OCI-LY7 (cell line): Measurements from ENCODE around the gene GPR25. TPM values are rescaled to one million over a fixed set of nuclear protein-coding genes. Genes with fewer than 3 reads are reported as not detected.

Source experiments
- BruUV-seq: library from RNA; stranded (reverse); fragments of 400-500 nt; replicated peaks from 2 replicates; lab custom pipeline; 2021; lab: Mats Ljungman, UMichigan
- CTCF ChIA-PET: fragments of 300-600 bp; sonication (Branson Sonifier 250); formaldehyde crosslinking; loops from one replicate; lab custom pipeline; 2022; ENCODE audit warnings: antibody characterized with exemption; ENCODE audit not compliant: unreplicated experiment; lab: Charles Lee
- POLR2A ChIA-PET: fragments of 300-600 bp; sonication (Branson Sonifier 250); formaldehyde crosslinking; loops from one replicate; lab custom pipeline; 2022; ENCODE audit warnings: antibody characterized with exemption; lab: Charles Lee
- DNase-seq: peaks from one replicate; pipeline ENCODE4 v3.0.0-alpha.2; 2015; ENCODE audit warnings: low spot score
- H2AFZ ChIP-seq: fragments of 200-600 bp; sonication (generic), shearing (Covaris generic); 2 replicates; pipeline ENCODE4 v1.6.1; 2014; ENCODE audit warnings: mild to moderate bottlenecking, antibody characterized with exemption, low read length, moderate library complexity
- H3K27ac ChIP-seq: fragments of 200-600 bp; sonication (generic); 2 replicates; pipeline ENCODE4 v1.5.1; 2014; ENCODE audit warnings: mixed run types, low read depth, mild to moderate bottlenecking, moderate library complexity, low read length, inconsistent platforms; ENCODE audit not compliant: poor library complexity, severe bottlenecking
- H3K36me3 ChIP-seq: fragments of 200-600 bp; sonication (generic); 2 replicates; pipeline ENCODE4 v1.6.1; 2014; ENCODE audit warnings: mild to moderate bottlenecking, antibody characterized with exemption, low read length, moderate library complexity, mixed read lengths; ENCODE audit not compliant: insufficient read depth
- H3K4me1 ChIP-seq: fragments of 200-600 bp; sonication (generic); 2 replicates; pipeline ENCODE4 v1.5.1; 2014; ENCODE audit warnings: mild to moderate bottlenecking, low read length; ENCODE audit not compliant: insufficient read depth, poor library complexity, severe bottlenecking
- H3K4me2 ChIP-seq: fragments of 200-600 bp; sonication (generic); 2 replicates; pipeline ENCODE4 v1.6.1; 2014; ENCODE audit warnings: mild to moderate bottlenecking, low read length
- H3K4me3 ChIP-seq: fragments of 200-600 bp; sonication (generic); 2 replicates; pipeline ENCODE4 v1.5.1; 2014; ENCODE audit warnings: mild to moderate bottlenecking, low read depth, low read length; ENCODE audit not compliant: poor library complexity, severe bottlenecking
- H3K79me2 ChIP-seq: fragments of 200-600 bp; sonication (generic); 2 replicates; pipeline ENCODE4 v1.6.1; 2016; ENCODE audit warnings: low read depth, mild to moderate bottlenecking, low read length, moderate library complexity, mixed read lengths; ENCODE audit not compliant: insufficient read depth
- H3K9me2 ChIP-seq: fragments of 200-600 bp; sonication (generic); 2 replicates; pipeline ENCODE4 v1.6.1; 2016; ENCODE audit warnings: mild to moderate bottlenecking, low read length, mixed read lengths; ENCODE audit not compliant: insufficient read depth
- H3K9me3 ChIP-seq: fragments of 200-600 bp; sonication (generic); 2 replicates; pipeline ENCODE4 v1.6.1; 2014; ENCODE audit warnings: mild to moderate bottlenecking, mixed run types, low read length, mixed read lengths
- H4K20me1 ChIP-seq: fragments of 200-600 bp; sonication (generic); 2 replicates; pipeline ENCODE4 v1.6.1; 2014; ENCODE audit warnings: mild to moderate bottlenecking, antibody characterized with exemption, low read length, moderate library complexity, mixed read lengths; ENCODE audit not compliant: insufficient read depth
- EZH2phosphoT487 ChIP-seq: fragments of 200-600 bp; sonication (generic); IDR thresholded peaks from 2 replicates; pipeline ENCODE4 v1.6.1; 2018; ENCODE audit warnings: low read depth, borderline replicate concordance, mild to moderate bottlenecking, mixed run types, antibody characterized with exemption, low read length, moderate library complexity, mixed read lengths
- intact Hi-C: fragments of 100-400 bp; cut with micrococcal nuclease; formaldehyde crosslinking; loops from one replicate; pipeline ENCODE4 v1.10.0; 2022; ENCODE audit not compliant: unreplicated experiment
- total RNA-seq, 2 experiments: library from RNA; depleted of rRNA in 1 of 2; stranded (reverse); fragments of >200 nt in 1 of 2; shearing (Covaris generic) in 1 of 2; gene quantifications; 2 replicates each; pipeline ENCODE4 v1.2.3, GENCODE V29; 2014 to 2022
- TF ChIP-seq, protein P1 (sequence below): fragments of 200-600 bp; sonication (generic); conservative IDR thresholded peaks from 2 replicates; pipeline ENCODE4 v1.5.1; 2014; ENCODE audit warnings: mild to moderate bottlenecking, antibody characterized with exemption, low read length, moderate library complexity, mixed read lengths

The GPR25 gene
- total RNA-seq, 2 experiments from 2014 or later, result not detected

DNA sequence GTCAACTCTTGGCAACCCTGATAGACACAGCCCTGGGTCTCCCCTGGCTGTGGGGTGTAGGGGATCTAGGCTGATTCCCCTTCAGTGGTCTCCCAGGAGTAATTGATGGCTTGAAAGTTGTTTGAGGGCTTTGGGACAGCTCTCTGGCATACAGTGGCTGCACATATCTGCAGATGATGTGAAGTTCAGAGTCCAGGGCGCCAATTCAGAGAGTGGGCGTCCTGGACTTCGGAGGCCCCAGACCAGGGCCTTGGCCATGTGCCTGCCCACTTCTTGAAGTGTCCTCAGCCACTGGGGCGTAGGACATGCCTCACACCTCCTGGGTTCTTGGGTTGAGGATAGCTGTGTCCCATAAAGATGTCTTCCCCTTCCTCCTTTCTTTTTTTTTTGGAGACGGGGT is 24.5 kb downstream of the GPR25 start:
- intact Hi-C loops, result no loop called here
- H3K4me1 ChIP-seq, result no peaks in the 10 kb centered on the region
- POLR2A ChIA-PET, result interaction anchor here (0.7 to 1.3 kb wide), 2 partner anchors 10 to 11 kb away, joined by 3 to 4 read pairs; no protein-coding TSS in a partner anchor
- H3K79me2 ChIP-seq, result no peaks in the 10 kb centered on the region
- no peaks in the 10 kb centered on the region for H3K36me3 ChIP-seq
- BruUV-seq, result no TSS peak
- DNase-seq, result no peak
- H4K20me1 ChIP-seq, result no peaks in the 10 kb centered on the region
- no peaks in the 10 kb centered on the region for H3K9me2 ChIP-seq
- H3K27ac ChIP-seq, result no peak overlapping the region
- TF ChIP-seq, protein P1, sequence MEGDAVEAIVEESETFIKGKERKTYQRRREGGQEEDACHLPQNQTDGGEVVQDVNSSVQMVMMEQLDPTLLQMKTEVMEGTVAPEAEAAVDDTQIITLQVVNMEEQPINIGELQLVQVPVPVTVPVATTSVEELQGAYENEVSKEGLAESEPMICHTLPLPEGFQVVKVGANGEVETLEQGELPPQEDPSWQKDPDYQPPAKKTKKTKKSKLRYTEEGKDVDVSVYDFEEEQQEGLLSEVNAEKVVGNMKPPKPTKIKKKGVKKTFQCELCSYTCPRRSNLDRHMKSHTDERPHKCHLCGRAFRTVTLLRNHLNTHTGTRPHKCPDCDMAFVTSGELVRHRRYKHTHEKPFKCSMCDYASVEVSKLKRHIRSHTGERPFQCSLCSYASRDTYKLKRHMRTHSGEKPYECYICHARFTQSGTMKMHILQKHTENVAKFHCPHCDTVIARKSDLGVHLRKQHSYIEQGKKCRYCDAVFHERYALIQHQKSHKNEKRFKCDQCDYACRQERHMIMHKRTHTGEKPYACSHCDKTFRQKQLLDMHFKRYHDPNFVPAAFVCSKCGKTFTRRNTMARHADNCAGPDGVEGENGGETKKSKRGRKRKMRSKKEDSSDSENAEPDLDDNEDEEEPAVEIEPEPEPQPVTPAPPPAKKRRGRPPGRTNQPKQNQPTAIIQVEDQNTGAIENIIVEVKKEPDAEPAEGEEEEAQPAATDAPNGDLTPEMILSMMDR, result no peak
- TF ChIP-seq EZH2phosphoT487, result no peak
- H3K4me2 ChIP-seq, result no peak overlapping the region
- CTCF ChIA-PET, result no interaction called here
- H2AFZ ChIP-seq, result no peak overlapping the region
- no peak overlapping the region for H3K4me3 ChIP-seq
- no peaks in the 10 kb centered on the region for H3K9me3 ChIP-seq

GRCh38 chr1:200899015-200899386 is 26.2 kb downstream of the GPR25 start:
- Histone ChIP-seq H2AFZ (no peak overlapping the region), H3K79me2 (no peaks in the 10 kb centered on the region), H3K27ac (no peak overlapping the region), H3K4me2 (no peak overlapping the region), H4K20me1 (no peaks in the 10 kb centered on the region), H3K9me3 (no peaks in the 10 kb centered on the region), H3K36me3 (no peaks in the 10 kb centered on the region), H3K4me1 (no peaks in the 10 kb centered on the region), H3K9me2 (no peaks in the 10 kb centered on the region), H3K4me3 (no peak overlapping the region)
- ChIA-PET POLR2A (interaction anchor here (0.7 to 1.0 kb wide), 2 partner anchors 53 to 199 kb away, joined by 3 read pairs; no protein-coding TSS in a partner anchor), CTCF (no interaction called here)
- TF ChIP-seq, protein P1, result no peak
- no peak for TF ChIP-seq EZH2phosphoT487
- no TSS peak for BruUV-seq
- intact Hi-C loops, result no loop called here
- DNase-seq, result no peak

DNA sequence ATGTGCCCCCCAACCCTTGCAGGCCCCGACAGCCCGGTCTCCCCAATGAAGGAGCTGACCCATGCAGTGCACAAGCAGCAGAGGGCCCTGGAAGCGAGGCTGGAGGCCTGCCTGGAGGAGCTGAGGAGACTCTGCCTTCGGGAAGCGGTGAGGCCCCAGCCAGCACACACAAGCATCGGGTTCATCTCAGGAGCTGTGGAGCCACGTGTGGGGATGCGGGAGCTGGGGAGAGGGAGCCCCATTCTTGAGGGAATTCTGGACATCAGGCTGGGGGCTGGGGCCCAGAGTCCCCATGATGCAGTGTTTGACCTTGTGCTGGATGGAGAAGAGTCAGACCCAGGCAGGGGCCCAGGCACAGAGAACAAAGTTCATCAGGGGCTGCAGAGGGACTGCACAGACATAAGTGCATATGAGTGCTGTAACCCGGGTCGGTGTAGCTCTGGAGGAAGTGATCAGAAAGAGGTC is 26.7 kb downstream of the GPR25 start:
- no peaks in the 10 kb centered on the region for H4K20me1 ChIP-seq
- no TSS peak for BruUV-seq
- ChIA-PET CTCF (interaction anchor here (0.6 kb wide), 1 partner anchor 374 kb away, joined by 3 read pairs; no protein-coding TSS in a partner anchor), POLR2A (interaction anchor here (0.7 to 1.0 kb wide), 2 partner anchors 53 to 198 kb away, joined by 3 read pairs; no protein-coding TSS in a partner anchor)
- H3K79me2 ChIP-seq, result no peaks in the 10 kb centered on the region
- H3K9me2 ChIP-seq, result no peaks in the 10 kb centered on the region
- no peak overlapping the region for H3K4me3 ChIP-seq
- no peaks in the 10 kb centered on the region for H3K36me3 ChIP-seq
- DNase-seq, result no peak
- no peak overlapping the region for H3K4me2 ChIP-seq
- H3K4me1 ChIP-seq, result no peaks in the 10 kb centered on the region
- intact Hi-C loops, result no loop called here
- no peaks in the 10 kb centered on the region for H3K9me3 ChIP-seq
- H2AFZ ChIP-seq, result no peak overlapping the region
- no peak overlapping the region for H3K27ac ChIP-seq
- TF ChIP-seq, protein P1, result no peak
- TF ChIP-seq EZH2phosphoT487, result no peak
